ENCODE measurements around the gene PTGR3. TPM values are rescaled to one million over a fixed set of nuclear protein-coding genes. Genes with fewer than 3 reads are reported as not detected.
A peak's percentile ranks its signal among the peaks of the same experiment; 100 is the strongest.

PTGR3 gene
- total and polyA plus RNA-seq, 4 donors = 14.3 to 48.2 (median 36.2) TPM

- peaks cover 29% of the 10 kb centered on the region for H3K4me1 ChIP-seq (ENCODE audit: control insufficient read depth, insufficient read depth, low read length)
- peak in 3 of 6 donors; percentile 19 to 73 (median 51) for DNase-seq (ENCODE audit: low read depth in 4 of 6, low spot score in 6 of 6)
- H3K27ac ChIP-seq (ENCODE audit: low read depth, low read length) = peak overlapping the region; percentile 96
- peak overlapping the region; percentile 92 for H3K4me3 ChIP-seq (ENCODE audit: low read depth, low read length)
- no peaks in the 10 kb centered on the region for H3K9me3 ChIP-seq (ENCODE audit: control insufficient read depth, insufficient read depth, low read length)
- WGBS (ENCODE audit: insufficient coverage) = 26% methylated on average over 4 of the region's 14 CpGs
- peaks cover 2% of the 10 kb centered on the region for H3K27me3 ChIP-seq (ENCODE audit: control insufficient read depth, insufficient read depth, low read length)
- peaks cover 6% of the 10 kb centered on the region for H3K36me3 ChIP-seq (ENCODE audit: control insufficient read depth, insufficient read depth, low read length)
Observed at GRCh38 chr18:75206452-75207309, 2.3 kb downstream of the PTGR3 start.

GRCh38 chr18:75205514-75206132 is 3.3 kb downstream of the PTGR3 start:
- H3K9me3 ChIP-seq (ENCODE audit: control insufficient read depth, insufficient read depth, low read length) = no peaks in the 10 kb centered on the region
- no CpG with 5 or more reads among the region's 16 CpGs for WGBS (ENCODE audit: insufficient coverage)
- peak in 4 of 6 donors; percentile 35 to 92 (median 68) for DNase-seq (ENCODE audit: low read depth in 4 of 6, low spot score in 6 of 6)
- H3K4me1 ChIP-seq (ENCODE audit: control insufficient read depth, insufficient read depth, low read length) = peaks cover 34% of the 10 kb centered on the region
- H3K4me3 ChIP-seq (ENCODE audit: low read depth, low read length) = peak overlapping the region; percentile 92
- H3K27ac ChIP-seq (ENCODE audit: low read depth, low read length) = peak overlapping the region; percentile 96
- H3K36me3 ChIP-seq (ENCODE audit: control insufficient read depth, insufficient read depth, low read length) = peaks cover 6% of the 10 kb centered on the region
- H3K27me3 ChIP-seq (ENCODE audit: control insufficient read depth, insufficient read depth, low read length) = peaks cover 2% of the 10 kb centered on the region

GRCh38 chr18:75204732-75205513 is 4.0 kb downstream of the PTGR3 start:
- under 1% methylated on average over 70 of the region's 75 CpGs for WGBS (ENCODE audit: insufficient coverage)
- Histone ChIP-seq H3K4me3 (ENCODE audit: low read depth, low read length) (peak overlapping the region; percentile 92), H3K36me3 (ENCODE audit: control insufficient read depth, insufficient read depth, low read length) (peaks cover 8% of the 10 kb centered on the region), H3K27me3 (ENCODE audit: control insufficient read depth, insufficient read depth, low read length) (peaks cover 2% of the 10 kb centered on the region), H3K9me3 (ENCODE audit: control insufficient read depth, insufficient read depth, low read length) (no peaks in the 10 kb centered on the region), H3K27ac (ENCODE audit: low read depth, low read length) (peak overlapping the region; percentile 96), H3K4me1 (ENCODE audit: control insufficient read depth, insufficient read depth, low read length) (peaks cover 40% of the 10 kb centered on the region)
- peak in 3 of 6 donors; percentile 26 to 69 (median 38) for DNase-seq (ENCODE audit: low read depth in 4 of 6, low spot score in 6 of 6)

GRCh38 chr18:75204269-75204731 is 4.6 kb downstream of the PTGR3 start:
- H3K4me1 ChIP-seq (ENCODE audit: control insufficient read depth, insufficient read depth, low read length) = peaks cover 41% of the 10 kb centered on the region
- H3K27ac ChIP-seq (ENCODE audit: low read depth, low read length) = peak overlapping the region; percentile 89
- H3K9me3 ChIP-seq (ENCODE audit: control insufficient read depth, insufficient read depth, low read length) = no peaks in the 10 kb centered on the region
- WGBS (ENCODE audit: insufficient coverage) = 3% methylated on average over 34 of the region's 35 CpGs
- H3K27me3 ChIP-seq (ENCODE audit: control insufficient read depth, insufficient read depth, low read length) = peaks cover 2% of the 10 kb centered on the region
- peak in 4 of 6 donors; percentile 24 to 83 (median 58) for DNase-seq (ENCODE audit: low read depth in 4 of 6, low spot score in 6 of 6)
- H3K36me3 ChIP-seq (ENCODE audit: control insufficient read depth, insufficient read depth, low read length) = peaks cover 8% of the 10 kb centered on the region
- peak overlapping the region; percentile 92 for H3K4me3 ChIP-seq (ENCODE audit: low read depth, low read length)

GRCh38 chr18:75203416-75204268 is 5.3 kb downstream of the PTGR3 start:
- Histone ChIP-seq H3K27ac (ENCODE audit: low read depth, low read length) (peak overlapping the region; percentile 89), H3K4me1 (ENCODE audit: control insufficient read depth, insufficient read depth, low read length) (peaks cover 41% of the 10 kb centered on the region), H3K36me3 (ENCODE audit: control insufficient read depth, insufficient read depth, low read length) (peaks cover 8% of the 10 kb centered on the region), H3K9me3 (ENCODE audit: control insufficient read depth, insufficient read depth, low read length) (no peaks in the 10 kb centered on the region), H3K4me3 (ENCODE audit: low read depth, low read length) (peak overlapping the region; percentile 92), H3K27me3 (ENCODE audit: control insufficient read depth, insufficient read depth, low read length) (peaks cover 2% of the 10 kb centered on the region)
- DNase-seq (ENCODE audit: low read depth in 4 of 6, low spot score in 6 of 6) = peak in 4 of 6 donors; percentile 54 to 86 (median 69)
- 8% methylated on average over 9 of the region's 24 CpGs for WGBS (ENCODE audit: insufficient coverage)

GRCh38 chr18:75202696-75203365 is 6.1 kb downstream of the PTGR3 start:
- H3K4me1 ChIP-seq (ENCODE audit: control insufficient read depth, insufficient read depth, low read length) = peaks cover 40% of the 10 kb centered on the region
- peak in 3 of 6 donors; percentile 17 to 78 (median 24) for DNase-seq (ENCODE audit: low read depth in 4 of 6, low spot score in 6 of 6)
- H3K36me3 ChIP-seq (ENCODE audit: control insufficient read depth, insufficient read depth, low read length) = peaks cover 8% of the 10 kb centered on the region
- no CpG with 5 or more reads among the region's 6 CpGs for WGBS (ENCODE audit: insufficient coverage)
- H3K9me3 ChIP-seq (ENCODE audit: control insufficient read depth, insufficient read depth, low read length) = no peaks in the 10 kb centered on the region
- H3K27ac ChIP-seq (ENCODE audit: low read depth, low read length) = peak overlapping the region; percentile 89
- H3K4me3 ChIP-seq (ENCODE audit: low read depth, low read length) = no peak overlapping the region
- peaks cover 2% of the 10 kb centered on the region for H3K27me3 ChIP-seq (ENCODE audit: control insufficient read depth, insufficient read depth, low read length)

GRCh38 chr18:75201282-75202270 is 7.4 kb downstream of the PTGR3 start:
- Histone ChIP-seq H3K27me3 (ENCODE audit: control insufficient read depth, insufficient read depth, low read length) (peaks cover 2% of the 10 kb centered on the region), H3K36me3 (ENCODE audit: control insufficient read depth, insufficient read depth, low read length) (peaks cover 8% of the 10 kb centered on the region), H3K4me3 (ENCODE audit: low read depth, low read length) (no peak overlapping the region), H3K27ac (ENCODE audit: low read depth, low read length) (peak overlapping the region; percentile 89), H3K4me1 (ENCODE audit: control insufficient read depth, insufficient read depth, low read length) (peaks cover 33% of the 10 kb centered on the region), H3K9me3 (ENCODE audit: control insufficient read depth, insufficient read depth, low read length) (no peaks in the 10 kb centered on the region)
- peak in 4 of 6 donors; percentile 22 to 82 (median 60) for DNase-seq (ENCODE audit: low read depth in 4 of 6, low spot score in 6 of 6)
- WGBS (ENCODE audit: insufficient coverage) = 53% methylated on average over 14 of the region's 18 CpGs

Data from spinal cord (tissue), 10 donors.